ENCODE results near the gene ANKRD30B.
"Not testable (repeated sequence)": the region's sequence is repeated elsewhere in the genome, so short reads cannot be mapped to it uniquely, and the experiment has no call there.

ANKRD30B gene

GRCh38 chr18:14858514-14858913, 110.5 kb downstream of the ANKRD30B start:
- not testable (repeated sequence) for DNase-seq

- DNase-seq = not testable (repeated sequence)
Observed at GRCh38 chr18:14859995-14860394, 112.0 kb downstream of the ANKRD30B start.

GRCh38 chr18:14866426-14866825, 118.5 kb downstream of the ANKRD30B start:
- not testable (repeated sequence) for DNase-seq

GRCh38 chr18:14867988-14868387, 120.0 kb downstream of the ANKRD30B start:
- not testable (repeated sequence) for DNase-seq

GRCh38 chr18:14868825-14869224, 120.9 kb downstream of the ANKRD30B start:
- not testable (repeated sequence) for DNase-seq

- not testable (repeated sequence) for DNase-seq
Observed at GRCh38 chr18:14878826-14879225, 130.9 kb downstream of the ANKRD30B start.

- DNase-seq = no peak
Observed at GRCh38 chr18:14900435-14900834, 152.5 kb downstream of the ANKRD30B start.

Measured in stimulated activated CD8-positive, alpha-beta memory T cell treated with anti-CD3 and anti-CD28 coated beads, Interleukin-4, amount 100 ng/mL, for 48 hours (primary cell).